GM12872 (cell line): ENCODE results near the gene ZNF771.

Source experiments
- TF ChIP-seq, protein P1 (sequence below): IDR thresholded peaks from 3 replicates; pipeline ENCODE4 v1.5.1; 2011; ENCODE audit warnings: low read depth, mild to moderate bottlenecking, low read length, moderate library complexity; ENCODE audit not compliant: insufficient read depth

Gene ZNF771

DNA sequence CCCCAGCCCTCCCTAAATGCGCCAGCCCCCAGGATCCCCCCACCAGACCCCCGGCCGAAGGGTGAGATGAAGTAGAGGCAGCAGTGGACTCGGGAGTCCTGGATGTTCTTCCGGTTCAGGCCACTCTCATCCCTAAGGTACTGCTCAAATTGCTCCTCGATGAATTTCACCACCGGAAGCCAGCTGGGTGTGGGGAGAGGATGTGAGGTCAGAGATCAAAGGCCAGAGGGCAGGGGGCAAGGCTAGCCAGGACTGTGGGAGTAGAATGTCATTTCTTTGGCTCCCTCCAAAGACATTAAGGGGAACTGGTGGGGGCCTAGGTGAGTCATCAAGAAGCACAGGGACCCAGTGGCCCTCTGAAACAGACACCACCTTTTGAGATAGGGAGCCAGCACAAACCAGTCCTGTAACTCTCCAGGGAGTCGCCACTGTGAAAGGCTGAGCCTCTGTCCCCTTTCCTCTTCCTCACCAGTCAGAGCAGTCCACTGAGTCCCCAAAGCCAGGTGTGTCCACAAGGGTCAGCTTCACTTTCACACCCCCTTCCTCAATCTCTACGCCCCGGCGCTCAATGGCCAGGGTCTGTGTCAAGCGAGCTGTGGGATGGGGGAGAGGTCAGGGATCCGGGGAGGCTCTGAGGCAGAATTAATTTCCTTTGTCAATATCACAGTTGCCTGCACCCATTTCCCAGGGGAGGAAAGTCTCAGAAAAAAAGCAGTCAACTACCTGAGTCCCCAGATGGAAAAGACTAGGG, 25.9 kb upstream of the ZNF771 start:
- TF ChIP-seq, protein P1, sequence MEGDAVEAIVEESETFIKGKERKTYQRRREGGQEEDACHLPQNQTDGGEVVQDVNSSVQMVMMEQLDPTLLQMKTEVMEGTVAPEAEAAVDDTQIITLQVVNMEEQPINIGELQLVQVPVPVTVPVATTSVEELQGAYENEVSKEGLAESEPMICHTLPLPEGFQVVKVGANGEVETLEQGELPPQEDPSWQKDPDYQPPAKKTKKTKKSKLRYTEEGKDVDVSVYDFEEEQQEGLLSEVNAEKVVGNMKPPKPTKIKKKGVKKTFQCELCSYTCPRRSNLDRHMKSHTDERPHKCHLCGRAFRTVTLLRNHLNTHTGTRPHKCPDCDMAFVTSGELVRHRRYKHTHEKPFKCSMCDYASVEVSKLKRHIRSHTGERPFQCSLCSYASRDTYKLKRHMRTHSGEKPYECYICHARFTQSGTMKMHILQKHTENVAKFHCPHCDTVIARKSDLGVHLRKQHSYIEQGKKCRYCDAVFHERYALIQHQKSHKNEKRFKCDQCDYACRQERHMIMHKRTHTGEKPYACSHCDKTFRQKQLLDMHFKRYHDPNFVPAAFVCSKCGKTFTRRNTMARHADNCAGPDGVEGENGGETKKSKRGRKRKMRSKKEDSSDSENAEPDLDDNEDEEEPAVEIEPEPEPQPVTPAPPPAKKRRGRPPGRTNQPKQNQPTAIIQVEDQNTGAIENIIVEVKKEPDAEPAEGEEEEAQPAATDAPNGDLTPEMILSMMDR = no peak

DNA sequence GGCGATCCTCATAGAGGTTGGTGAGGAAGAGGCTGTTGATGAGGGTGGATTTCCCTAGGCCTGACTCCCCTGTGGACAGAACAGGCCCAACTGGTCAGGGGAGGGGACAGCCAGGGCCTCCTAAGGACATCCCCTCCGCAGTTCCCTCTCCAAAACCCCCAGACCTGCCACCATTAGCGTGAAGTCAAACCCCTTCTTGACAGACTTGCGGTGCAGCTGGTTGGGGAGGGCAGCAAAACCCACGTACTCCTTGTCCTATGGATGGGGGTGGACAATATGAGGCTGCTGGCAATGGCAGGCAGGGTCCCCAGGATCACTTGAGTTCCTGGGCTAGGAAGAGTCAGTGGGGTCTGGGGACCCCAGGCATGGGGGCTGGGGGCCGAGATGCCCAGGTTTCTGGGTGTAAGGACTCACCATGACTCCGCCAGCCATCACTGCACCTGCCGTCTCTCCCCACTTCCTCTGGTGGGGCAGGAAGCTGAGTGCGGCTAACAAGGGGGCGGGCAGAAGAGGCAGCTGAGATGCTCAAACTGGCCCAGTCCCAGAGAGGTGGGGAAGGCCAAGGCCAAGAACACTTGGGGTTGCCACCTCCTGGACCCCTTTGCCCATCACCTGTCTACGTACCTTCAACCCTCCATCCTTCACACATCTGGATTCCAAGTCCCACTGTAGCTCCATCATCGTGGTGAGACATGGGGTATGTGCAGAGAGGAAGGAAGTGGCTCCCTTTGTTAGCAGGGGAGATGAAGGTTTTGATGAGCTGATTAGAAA, 25.1 kb upstream of the ZNF771 start, which contains the start of gene SEPTIN1:
Gene SEPTIN1, minus strand, starts transcription at position 451 of the 771 bp plus-strand sequence. Its CDS starts 19 bp downstream, at position 432.
- TF ChIP-seq, protein P1 = no peak

DNA sequence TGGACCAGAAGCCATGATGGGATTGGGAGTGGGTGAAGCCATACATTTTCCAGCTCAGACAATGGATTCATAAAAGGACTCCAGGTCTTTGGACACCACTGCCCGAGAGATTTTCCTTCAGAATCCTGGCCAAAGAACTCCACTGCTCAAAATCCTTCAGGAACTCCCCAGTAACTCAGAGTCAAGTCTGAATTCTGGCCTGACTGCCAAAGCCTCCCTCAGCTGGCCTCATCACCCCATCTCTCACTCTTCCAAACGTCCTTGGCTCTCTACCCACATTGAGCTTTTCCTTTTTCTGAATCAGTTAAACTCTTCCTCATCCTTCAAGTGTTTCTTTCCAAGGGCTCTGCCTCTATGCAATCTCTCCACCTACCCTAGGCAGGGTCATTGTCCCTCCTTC, 23.9 kb upstream of the ZNF771 start:
- TF ChIP-seq, protein P1 = no peak

DNA sequence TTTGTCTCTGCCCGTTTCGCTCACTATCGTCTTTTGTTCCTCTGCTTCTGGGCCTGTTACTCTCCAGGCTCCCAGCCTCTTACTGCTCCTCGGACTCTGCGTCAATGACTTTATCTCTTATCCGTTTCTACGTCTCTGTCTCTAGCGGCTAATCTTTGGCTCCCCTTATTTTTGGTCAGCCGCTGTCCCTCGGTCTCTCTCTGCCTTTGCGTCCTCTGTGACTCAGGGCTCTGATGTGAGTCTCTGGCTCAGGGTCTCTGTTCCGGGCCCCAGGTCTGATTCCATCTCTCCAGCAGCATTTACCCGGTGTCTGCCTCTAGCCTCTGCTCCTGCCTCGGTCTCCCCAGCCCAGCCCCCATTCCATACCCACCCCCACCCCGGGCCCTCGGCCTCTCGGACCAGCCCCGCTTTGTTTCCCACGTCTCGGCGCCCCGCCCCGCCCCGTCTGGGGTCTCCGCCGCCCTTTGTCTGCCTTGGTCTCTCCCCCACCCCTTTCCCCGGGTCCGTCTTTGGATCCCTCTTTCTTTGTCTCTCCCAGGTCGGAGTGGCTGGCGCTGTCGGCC, 12.7 kb upstream of the ZNF771 start:
- TF ChIP-seq, protein P1 = no peak

DNA sequence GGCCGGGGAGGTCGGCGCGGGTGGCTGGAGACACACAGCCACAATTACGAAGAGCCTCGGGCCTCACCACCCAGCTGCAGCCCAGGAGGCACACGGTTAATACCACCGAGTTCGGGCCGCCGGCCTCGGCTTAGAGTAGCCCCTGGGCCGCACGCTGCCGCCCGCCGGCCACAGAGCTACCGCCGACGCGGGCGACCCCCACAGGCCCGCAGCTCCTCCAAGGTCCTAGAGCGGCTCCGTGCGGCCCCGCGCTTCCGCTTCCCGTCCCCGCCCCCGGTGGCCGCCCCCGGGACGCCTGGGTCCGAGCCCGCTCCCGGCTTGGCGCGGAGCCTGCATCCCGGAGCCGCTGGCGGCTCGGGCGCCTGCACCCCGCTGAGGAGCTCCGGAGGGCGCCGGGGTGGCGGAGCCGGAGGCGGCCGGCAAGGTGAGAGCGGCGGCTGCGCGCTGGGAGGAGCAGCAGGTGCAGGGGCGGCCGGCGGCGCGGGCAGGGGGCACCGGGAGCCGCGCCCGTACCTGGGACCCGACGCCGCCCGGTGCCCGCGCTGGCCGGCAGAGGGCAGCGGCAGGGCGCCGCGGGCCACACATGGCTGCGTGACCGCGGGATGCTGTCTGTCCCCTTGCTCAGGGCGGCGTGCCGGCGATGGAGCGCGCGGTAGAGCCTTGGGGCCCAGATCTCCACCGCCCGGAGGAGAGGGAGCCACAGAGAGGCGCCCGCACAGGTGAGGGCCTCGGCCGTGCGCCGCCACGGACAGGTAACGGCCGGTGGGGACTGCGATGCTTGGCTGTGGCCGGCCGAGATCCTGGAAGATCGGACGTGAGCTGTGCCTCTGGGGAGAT, 12.0 kb upstream of the ZNF771 start, which contains the start of gene ZNF48:
Gene ZNF48, plus strand, starts transcription at position 266 of the 837 bp plus-strand sequence. Its CDS starts 375 bp downstream, at position 641.
- TF ChIP-seq, protein P1 = peak; percentile 40; the same call in 1 of the 3 replicates

DNA sequence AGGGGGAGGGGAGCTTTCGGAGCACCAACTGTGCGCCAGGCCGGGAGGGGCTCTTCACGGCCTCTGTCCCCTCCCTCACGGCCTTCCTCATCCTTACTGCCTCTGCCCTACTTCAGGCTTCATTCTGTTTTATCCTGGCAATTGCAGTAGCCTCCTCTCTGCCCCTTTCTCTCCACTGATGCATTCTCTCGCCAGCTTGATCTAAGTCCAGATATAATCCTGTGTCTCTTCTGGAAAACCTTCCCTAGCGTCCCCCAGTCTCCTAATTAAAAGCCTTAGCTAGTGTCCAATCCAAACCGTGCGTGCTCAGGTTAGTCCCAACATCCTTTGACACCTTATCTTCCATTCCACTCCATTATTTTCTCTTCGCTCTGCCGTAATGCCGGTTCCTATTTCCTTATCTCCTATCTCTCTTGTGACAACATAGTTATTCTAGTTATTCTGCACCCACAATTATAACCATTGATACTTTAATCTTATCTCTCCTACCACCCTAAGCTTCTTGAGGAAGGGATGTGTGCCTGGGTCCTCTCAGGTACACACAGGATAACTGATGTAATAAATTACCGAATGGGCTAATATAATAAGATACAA, 11.3 kb upstream of the ZNF771 start:
- TF ChIP-seq, protein P1 = no peak
